Glomerular visceral epithelial cell (primary cell): ENCODE measurements around the gene SIK3.
"Not testable (repeated sequence)": the region's sequence is repeated elsewhere in the genome, so short reads cannot be mapped to it uniquely, and the experiment has no call there.

Experiments used
- DNase-seq: peaks from one replicate; pipeline ENCODE4 v3.0.0-alpha.2; 2016; ENCODE audit errors: extremely low spot score

The SIK3 gene

GRCh38 chr11:117098269-117099232 is at the start of gene SIK3:
TSS of gene SIK3 (minus strand) at chr11:117098428. CDS start at chr11:117098415, 13 bp downstream.
- peak; percentile 92 for DNase-seq

- DNase-seq, result peak; percentile 26
Observed at GRCh38 chr11:117146521-117146920, 48.3 kb upstream of the SIK3 start.

GRCh38 chr11:117145393-117145761 is 47.1 kb upstream of the SIK3 start:
- peak; percentile 62 for DNase-seq

- DNase-seq, result peak; percentile 56
Observed at GRCh38 chr11:117144477-117145392, 46.5 kb upstream of the SIK3 start.

GRCh38 chr11:117143871-117144476 is 45.7 kb upstream of the SIK3 start, which contains the start of gene PAFAH1B2:
TSS of gene PAFAH1B2 (plus strand) at chr11:117144287. CDS start at chr11:117152448, 8,161 bp downstream.
- peak; percentile 92 for DNase-seq

GRCh38 chr11:117143390-117143789 is 45.2 kb upstream of the SIK3 start:
- DNase-seq, result peak; percentile 27

- not testable (repeated sequence) for DNase-seq
Observed at GRCh38 chr11:117137223-117138086, 39.2 kb upstream of the SIK3 start.

- not testable (repeated sequence) for DNase-seq
Observed at GRCh38 chr11:117134979-117135378, 36.8 kb upstream of the SIK3 start.

GRCh38 chr11:117134431-117134830 is 36.2 kb upstream of the SIK3 start:
- no peak for DNase-seq

- peak; percentile 62 for DNase-seq
Observed at GRCh38 chr11:117130879-117131278, 32.7 kb upstream of the SIK3 start.

- DNase-seq, result not testable (repeated sequence)
Observed at GRCh38 chr11:117130396-117130795, 32.2 kb upstream of the SIK3 start.

GRCh38 chr11:117128289-117128688 is 30.1 kb upstream of the SIK3 start:
- DNase-seq, result no peak

GRCh38 chr11:117127171-117127901 is 29.1 kb upstream of the SIK3 start:
- no peak for DNase-seq

- DNase-seq, result no peak
Observed at GRCh38 chr11:117126223-117126965, 28.2 kb upstream of the SIK3 start.

GRCh38 chr11:117122556-117122955 is 24.3 kb upstream of the SIK3 start:
- DNase-seq, result no peak

- no peak for DNase-seq
Observed at GRCh38 chr11:117121176-117121575, 22.9 kb upstream of the SIK3 start.

- DNase-seq, result no peak
Observed at GRCh38 chr11:117117681-117118080, 19.5 kb upstream of the SIK3 start.

- not testable (repeated sequence) for DNase-seq
Observed at GRCh38 chr11:117112939-117113338, 14.7 kb upstream of the SIK3 start.

GRCh38 chr11:117112497-117112896 is 14.3 kb upstream of the SIK3 start:
- not testable (repeated sequence) for DNase-seq
